H9 (cell line): ENCODE measurements around the gene DCAF12. TPM values are rescaled to one million over a fixed set of nuclear protein-coding genes. Genes with fewer than 3 reads are reported as not detected.

ENCODE experiments used
- DNase-seq: peaks from one replicate; pipeline ENCODE4 v3.0.0-alpha.2; 2017
- H2AFZ ChIP-seq: one replicate; pipeline ENCODE4 v1.6.1; 2013; ENCODE audit warnings: mild to moderate bottlenecking, low read length, control low read depth, moderate library complexity
- H2AK5ac ChIP-seq: 2 replicates; pipeline ENCODE4 v1.6.1; 2013; ENCODE audit warnings: low read length, control low read depth, mixed read lengths; ENCODE audit not compliant: insufficient read length
- H2BK120ac ChIP-seq: one replicate; pipeline ENCODE4 v1.6.1; 2013; ENCODE audit warnings: low read depth, mild to moderate bottlenecking, low read length, control low read depth, inconsistent platforms; ENCODE audit not compliant: poor library complexity, severe bottlenecking
- H2BK12ac ChIP-seq: 2 replicates; pipeline ENCODE4 v1.6.1; 2013; ENCODE audit warnings: low read length, control low read depth, mixed read lengths, low read depth; ENCODE audit not compliant: insufficient read length
- H2BK15ac ChIP-seq: 2 replicates; pipeline ENCODE4 v1.6.1; 2013; ENCODE audit warnings: low read depth, low read length, control low read depth
- H2BK20ac ChIP-seq: one replicate; pipeline ENCODE4 v1.6.1; 2013; ENCODE audit warnings: low read depth, mild to moderate bottlenecking, low read length, control low read depth, inconsistent platforms; ENCODE audit not compliant: poor library complexity, severe bottlenecking
- H2BK5ac ChIP-seq: 2 replicates; pipeline ENCODE4 v1.6.1; 2013; ENCODE audit warnings: low read length, control low read depth, mixed read lengths; ENCODE audit not compliant: insufficient read length
- H3K14ac ChIP-seq: 2 replicates; pipeline ENCODE4 v1.6.1; 2013; ENCODE audit warnings: low read length, control low read depth; ENCODE audit not compliant: insufficient read depth
- H3K18ac ChIP-seq: 2 replicates; pipeline ENCODE4 v1.6.1; 2013; ENCODE audit warnings: low read depth, mild to moderate bottlenecking, mixed read lengths, low read length, control low read depth; ENCODE audit not compliant: insufficient read length
- H3K23ac ChIP-seq: 2 replicates; pipeline ENCODE4 v1.6.1; 2013; ENCODE audit warnings: low read length, control low read depth, mixed read lengths, low read depth; ENCODE audit not compliant: insufficient read length
- H3K23me2 ChIP-seq: 2 replicates; pipeline ENCODE4 v1.6.1; 2013; ENCODE audit warnings: low read depth, mild to moderate bottlenecking, mixed read lengths, low read length, control low read depth; ENCODE audit not compliant: insufficient read length, poor library complexity, severe bottlenecking
- H3K27ac ChIP-seq: 2 replicates; pipeline ENCODE4 v1.5.1; 2013; ENCODE audit warnings: low read length, control low read depth, mixed read lengths, low read depth; ENCODE audit not compliant: insufficient read length
- H3K27me3 ChIP-seq: 2 replicates; pipeline ENCODE4 v1.6.1; 2013; ENCODE audit warnings: low read length, control low read depth, inconsistent platforms; ENCODE audit not compliant: insufficient read depth
- H3K4ac ChIP-seq: 2 replicates; pipeline ENCODE4 v1.6.1; 2013; ENCODE audit warnings: low read depth, mild to moderate bottlenecking, control low read depth, inconsistent platforms, low read length, moderate library complexity
- H3K4me1 ChIP-seq: 2 replicates; pipeline ENCODE4 v1.6.1; 2013; ENCODE audit warnings: low read length, control low read depth, inconsistent platforms; ENCODE audit not compliant: insufficient read depth
- H3K4me2 ChIP-seq: 2 replicates; pipeline ENCODE4 v1.6.1; 2013; ENCODE audit warnings: low read length, control low read depth, mixed read lengths; ENCODE audit not compliant: insufficient read length, insufficient read depth
- H3K56ac ChIP-seq: 2 replicates; pipeline ENCODE4 v1.6.1; 2013; ENCODE audit warnings: low read depth, mild to moderate bottlenecking, mixed read lengths, low read length, control low read depth; ENCODE audit not compliant: insufficient read length
- H3K79me1 ChIP-seq: 2 replicates; pipeline ENCODE4 v1.6.1; 2013; ENCODE audit warnings: low read depth, mild to moderate bottlenecking, moderate library complexity, low read length, control low read depth, inconsistent platforms; ENCODE audit not compliant: insufficient read depth, poor library complexity, severe bottlenecking
- H3K79me2 ChIP-seq: 2 replicates; pipeline ENCODE4 v1.6.1; 2013; ENCODE audit warnings: low read length, control low read depth, inconsistent platforms; ENCODE audit not compliant: insufficient read depth
- H3K9ac ChIP-seq: 2 replicates; pipeline ENCODE4 v1.6.1; 2013; ENCODE audit warnings: low read length, control low read depth, mixed read lengths; ENCODE audit not compliant: insufficient read length; ENCODE audit errors: extremely low read depth
- H3K9me3 ChIP-seq: one replicate; pipeline ENCODE4 v1.6.1; 2013; ENCODE audit warnings: low read depth, low read length, inconsistent platforms; ENCODE audit not compliant: control insufficient read depth
- H3T11ph ChIP-seq: one replicate; pipeline ENCODE4 v1.6.1; 2013; ENCODE audit warnings: mild to moderate bottlenecking, low read length, control low read depth, inconsistent platforms
- H4K20me1 ChIP-seq: one replicate; pipeline ENCODE4 v1.6.1; 2013; ENCODE audit not compliant: control insufficient read depth, insufficient read length, insufficient read depth
- H4K5ac ChIP-seq: 2 replicates; pipeline ENCODE4 v1.6.1; 2013; ENCODE audit warnings: low read depth, mild to moderate bottlenecking, mixed read lengths, low read length, control low read depth; ENCODE audit not compliant: insufficient read length
- H4K8ac ChIP-seq: replicated peaks from 2 replicates; pipeline ENCODE4 v1.6.1; 2013; ENCODE audit warnings: low read length, control low read depth, mixed read lengths, low read depth; ENCODE audit not compliant: insufficient read length
- H4K91ac ChIP-seq: 2 replicates; pipeline ENCODE4 v1.6.1; 2013; ENCODE audit warnings: low read depth, mild to moderate bottlenecking, moderate library complexity, mixed read lengths, low read length, control low read depth; ENCODE audit not compliant: insufficient read length
- H3K27ac Mint-ChIP-seq, 3 experiments: 2 replicates in 2 of 3; 3 replicates in 1 of 3; pipeline ENCODE4 v1.8.0; 2020 to 2021; ENCODE audit warnings: mixed read lengths in 3 of 3, mild to moderate bottlenecking in 1 of 3, moderate library complexity in 1 of 3
- H3K27me3 Mint-ChIP-seq: 2 replicates; pipeline ENCODE4 v1.8.0; 2021; ENCODE audit warnings: low read depth, mild to moderate bottlenecking, moderate library complexity, mixed read lengths
- H3K36me3 Mint-ChIP-seq, 3 experiments: 2 replicates in 2 of 3; 3 replicates in 1 of 3; pipeline ENCODE4 v1.8.0; 2020 to 2021; ENCODE audit warnings: low read depth in 3 of 3, mixed read lengths in 3 of 3; ENCODE audit not compliant: insufficient read depth in 1 of 3
- H3K4me1 Mint-ChIP-seq, 2 experiments: 2 replicates each; pipeline ENCODE4 v1.8.0; 2020; ENCODE audit warnings: mixed read lengths in 2 of 2
- H3K4me3 Mint-ChIP-seq, 2 experiments: 2 replicates in 1 of 2; 3 replicates in 1 of 2; pipeline ENCODE4 v1.8.0; 2020 to 2021; ENCODE audit warnings: mild to moderate bottlenecking in 2 of 2, mixed read lengths in 2 of 2, moderate library complexity in 1 of 2
- H3K9me3 Mint-ChIP-seq, 2 experiments: 2 replicates in 1 of 2; 3 replicates in 1 of 2; pipeline ENCODE4 v1.8.0; 2020; ENCODE audit warnings: mild to moderate bottlenecking in 2 of 2, mixed read lengths in 2 of 2, moderate library complexity in 1 of 2
- CTCF ChIP-seq: fragments of 200-600 bp; sonication (generic); conservative IDR thresholded peaks from 3 replicates; pipeline ENCODE4 v1.8.0; 2021; ENCODE audit warnings: antibody characterized with exemption, mild to moderate bottlenecking
- WGBS: extraction: QIAGEN DNeasy Blood & Tissue Kit; methylation state at CpG from one replicate; pipeline ENCODE4 v1.1.7; 2013; ENCODE audit warnings: missing lambda C conversion rate, low lambda C conversion rate, mixed read lengths; ENCODE audit not compliant: insufficient read length; ENCODE audit errors: extremely low coverage; 5-methylcytosine and 5-hydroxymethylcytosine counted together
- total RNA-seq: library from RNA; stranded (reverse); gene quantifications from 2 replicates; pipeline ENCODE4 v1.2.1, GENCODE V29; 2021

DCAF12 gene
- total RNA-seq, 1 experiment from 2014 or later = 33.6 TPM

- Histone ChIP-seq H3K23me2 (no peaks in the 10 kb centered on the region), H4K91ac (no peak overlapping the region), H3K27ac (no peak overlapping the region), H2BK20ac (no peak overlapping the region), H3K9ac (no peak overlapping the region), H2BK120ac (no peak overlapping the region), H3K14ac (no peak overlapping the region), H2AK5ac (no peak overlapping the region), H3K9me3 (no peaks in the 10 kb centered on the region), H3K18ac (no peak overlapping the region), H2BK5ac (no peak overlapping the region), H3K79me1 (no peaks in the 10 kb centered on the region), H4K8ac (no peak overlapping the region), H3K4ac (no peak overlapping the region), H3K56ac (no peak overlapping the region), H3T11ph (no peak overlapping the region), H3K27me3 (no peaks in the 10 kb centered on the region), H3K4me2 (no peak overlapping the region), H2BK12ac (no peak overlapping the region), H3K23ac (no peak overlapping the region), H4K20me1 (peaks cover 6% of the 10 kb centered on the region), H3K79me2 (no peaks in the 10 kb centered on the region), H3K4me1 (no peaks in the 10 kb centered on the region), H2AFZ (no peak overlapping the region), H2BK15ac (no peak overlapping the region), H4K5ac (no peak overlapping the region)
- no CpG with 5 or more reads among the region's 1 CpG for WGBS
- H3K4me1 Mint-ChIP-seq = no peaks in the 10 kb centered on the region
- no peaks in the 10 kb centered on the region for H3K9me3 Mint-ChIP-seq
- H3K27me3 Mint-ChIP-seq = no peaks in the 10 kb centered on the region
- peaks cover 18 to 40% (median 37%) of the 10 kb centered on the region in 3 experiments; a peak in 6 of 7 replicates for H3K36me3 Mint-ChIP-seq
- no peak for TF ChIP-seq CTCF
- DNase-seq = no peak
- H3K27ac Mint-ChIP-seq = peak overlapping the region in 1 of 3 experiments; percentile 38; a peak in 3 of 7 replicates
- H3K4me3 Mint-ChIP-seq = no peak overlapping the region
These were observed 41.9 kb downstream of the DCAF12 start for GRCh38 chr9:34084562-34084961.
